BE2C (cell line): ENCODE data around the gene GCDH.

Experiments
- DNase-seq: peaks from one replicate; pipeline ENCODE4 v3.0.0-alpha.2; 2020
- H3K27me3 ChIP-seq: fragments of 250-450 bp; sonication (Bioruptor Pico); 2 replicates; pipeline ENCODE4 v1.5.1; 2020; ENCODE audit warnings: mild to moderate bottlenecking
- H3K36me3 ChIP-seq: fragments of 250-450 bp; sonication (Bioruptor Pico); 2 replicates; pipeline ENCODE4 v1.5.1; 2020; ENCODE audit warnings: mild to moderate bottlenecking
- H3K4me1 ChIP-seq: fragments of 250-450 bp; sonication (Bioruptor Pico); 2 replicates; pipeline ENCODE4 v1.5.1; 2020
- H3K4me3 ChIP-seq: 2 replicates; pipeline ENCODE4 v1.5.1; 2011; ENCODE audit warnings: low read depth, low read length
- H3K9me3 ChIP-seq: fragments of 250-450 bp; sonication (Bioruptor Pico); 2 replicates; pipeline ENCODE4 v1.5.1; 2020
- TF ChIP-seq, protein P1 (sequence below): IDR thresholded peaks from 2 replicates; pipeline ENCODE4 v1.5.1; 2012; ENCODE audit warnings: mild to moderate bottlenecking, low read depth, low read length

Gene GCDH

DNA sequence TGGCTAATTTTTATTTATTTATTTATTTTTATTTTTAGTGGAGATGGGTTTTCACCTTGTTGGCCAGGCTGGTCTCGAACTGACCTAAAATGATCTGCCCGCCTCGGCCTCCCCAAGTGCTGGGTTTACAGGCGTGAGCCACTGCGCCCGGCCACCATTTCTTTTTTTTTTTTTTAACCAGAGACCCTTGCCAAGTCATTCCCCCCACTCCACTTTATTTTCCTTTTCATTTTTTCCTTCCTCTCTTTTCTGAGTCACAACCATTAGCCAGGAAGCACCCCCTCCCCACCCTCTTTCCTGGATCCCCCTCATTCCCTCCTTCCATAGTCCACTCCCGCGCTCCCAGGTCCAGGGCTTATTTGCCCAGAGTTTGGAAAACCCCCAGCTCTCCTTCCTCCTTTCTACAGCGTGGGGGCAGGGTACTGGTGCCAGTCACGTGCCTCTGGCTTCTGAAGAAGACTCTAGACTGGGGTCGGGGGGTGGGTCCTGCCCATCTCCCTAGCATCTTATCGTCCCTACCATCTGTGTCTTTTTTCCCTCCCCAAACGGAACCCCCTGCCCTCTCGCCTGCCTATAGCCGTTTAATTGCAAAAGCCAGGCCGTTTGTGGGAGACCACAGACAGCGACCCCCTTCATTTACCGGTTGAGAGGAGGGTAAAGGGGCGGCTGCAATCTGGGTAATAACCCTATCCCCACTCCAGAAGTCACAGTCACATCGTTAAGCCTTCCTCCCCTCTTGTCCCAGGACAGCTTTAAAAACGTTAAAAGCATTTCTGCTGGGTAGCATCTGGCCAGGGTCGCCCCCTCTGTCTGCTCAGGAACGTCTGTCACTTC, 46.4 kb downstream of the GCDH start:
- TF ChIP-seq, protein P1, sequence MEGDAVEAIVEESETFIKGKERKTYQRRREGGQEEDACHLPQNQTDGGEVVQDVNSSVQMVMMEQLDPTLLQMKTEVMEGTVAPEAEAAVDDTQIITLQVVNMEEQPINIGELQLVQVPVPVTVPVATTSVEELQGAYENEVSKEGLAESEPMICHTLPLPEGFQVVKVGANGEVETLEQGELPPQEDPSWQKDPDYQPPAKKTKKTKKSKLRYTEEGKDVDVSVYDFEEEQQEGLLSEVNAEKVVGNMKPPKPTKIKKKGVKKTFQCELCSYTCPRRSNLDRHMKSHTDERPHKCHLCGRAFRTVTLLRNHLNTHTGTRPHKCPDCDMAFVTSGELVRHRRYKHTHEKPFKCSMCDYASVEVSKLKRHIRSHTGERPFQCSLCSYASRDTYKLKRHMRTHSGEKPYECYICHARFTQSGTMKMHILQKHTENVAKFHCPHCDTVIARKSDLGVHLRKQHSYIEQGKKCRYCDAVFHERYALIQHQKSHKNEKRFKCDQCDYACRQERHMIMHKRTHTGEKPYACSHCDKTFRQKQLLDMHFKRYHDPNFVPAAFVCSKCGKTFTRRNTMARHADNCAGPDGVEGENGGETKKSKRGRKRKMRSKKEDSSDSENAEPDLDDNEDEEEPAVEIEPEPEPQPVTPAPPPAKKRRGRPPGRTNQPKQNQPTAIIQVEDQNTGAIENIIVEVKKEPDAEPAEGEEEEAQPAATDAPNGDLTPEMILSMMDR: no peak
- H3K9me3 ChIP-seq: no peaks in the 10 kb centered on the region
- peak; percentile 39 for DNase-seq
- H3K4me1 ChIP-seq: peaks cover 6% of the 10 kb centered on the region
- no peaks in the 10 kb centered on the region for H3K27me3 ChIP-seq
- peak overlapping the region; percentile 71 for H3K4me3 ChIP-seq
- H3K36me3 ChIP-seq: peaks cover 38% of the 10 kb centered on the region

- H3K36me3 ChIP-seq: peaks cover 45% of the 10 kb centered on the region
- H3K4me3 ChIP-seq: peak within 1 kb of the TSS; percentile 100
- TF ChIP-seq, protein P1: no peak
- H3K4me1 ChIP-seq: peaks cover 6% of the 10 kb centered on the region
- H3K27me3 ChIP-seq: no peaks in the 10 kb centered on the region
- DNase-seq: peak; percentile 99
- H3K9me3 ChIP-seq: no peaks in the 10 kb centered on the region
These were observed 47.2 kb downstream of the GCDH start, which contains the start of gene CALR for GRCh38 chr19:12937927-12938778. Gene CALR (plus strand): TSS chr19:12938609. CDS start chr19:12938680, 71 bp downstream.

- Histone ChIP-seq H3K4me1 (peaks cover 6% of the 10 kb centered on the region), H3K9me3 (no peaks in the 10 kb centered on the region), H3K4me3 (peak overlapping the region; percentile 100), H3K36me3 (peaks cover 51% of the 10 kb centered on the region), H3K27me3 (no peaks in the 10 kb centered on the region)
- TF ChIP-seq, protein P1: 0 out of 2 replicates have a peak, but pooled peaks have one; percentile 4
- peak; percentile 36 for DNase-seq
These were observed 48.0 kb downstream of the GCDH start for GRCh38 chr19:12938779-12939601.

GRCh38 chr19:12939975-12940423, 49.0 kb downstream of the GCDH start:
- TF ChIP-seq, protein P1: no peak
- Histone ChIP-seq H3K36me3 (peaks cover 61% of the 10 kb centered on the region), H3K27me3 (no peaks in the 10 kb centered on the region), H3K9me3 (no peaks in the 10 kb centered on the region), H3K4me3 (peak overlapping the region; percentile 100), H3K4me1 (peaks cover 6% of the 10 kb centered on the region)
- no peak for DNase-seq

DNA sequence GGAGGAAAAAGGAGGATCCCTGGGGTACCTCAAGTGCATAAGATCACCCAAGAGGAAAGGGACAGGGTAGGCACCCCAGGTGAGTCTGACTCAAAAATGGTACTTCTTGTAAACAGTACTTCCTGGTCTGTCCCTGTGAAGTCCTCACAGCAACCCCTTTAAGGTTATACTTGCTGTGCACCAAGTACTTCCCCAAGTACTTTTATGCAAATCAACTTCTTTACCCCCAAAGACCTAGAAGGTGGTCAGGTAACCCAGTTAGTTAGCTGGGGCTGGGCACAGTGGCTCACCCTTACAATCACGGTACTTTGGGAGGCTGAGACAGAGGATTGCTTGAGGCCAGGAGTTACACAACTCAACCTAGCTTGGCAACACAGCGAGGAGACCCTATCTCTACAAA, 49.9 kb downstream of the GCDH start:
- H3K9me3 ChIP-seq: no peaks in the 10 kb centered on the region
- H3K36me3 ChIP-seq: peaks cover 65% of the 10 kb centered on the region
- peak overlapping the region; percentile 100 for H3K4me3 ChIP-seq
- H3K27me3 ChIP-seq: no peaks in the 10 kb centered on the region
- peaks cover 6% of the 10 kb centered on the region for H3K4me1 ChIP-seq
- TF ChIP-seq, protein P1: no peak
- no peak for DNase-seq
